HL-60/S4 (cell line): ENCODE results near the gene C14orf132.

Source experiments
- in situ Hi-C: fragments of 300-500 bp; cut with MboI; formaldehyde crosslinking; loops from 2 replicates; pipeline ENCODE4 v1.14.3; 2022; ENCODE audit warnings: low sequenced_read_pairs

The C14orf132 gene

DNA sequence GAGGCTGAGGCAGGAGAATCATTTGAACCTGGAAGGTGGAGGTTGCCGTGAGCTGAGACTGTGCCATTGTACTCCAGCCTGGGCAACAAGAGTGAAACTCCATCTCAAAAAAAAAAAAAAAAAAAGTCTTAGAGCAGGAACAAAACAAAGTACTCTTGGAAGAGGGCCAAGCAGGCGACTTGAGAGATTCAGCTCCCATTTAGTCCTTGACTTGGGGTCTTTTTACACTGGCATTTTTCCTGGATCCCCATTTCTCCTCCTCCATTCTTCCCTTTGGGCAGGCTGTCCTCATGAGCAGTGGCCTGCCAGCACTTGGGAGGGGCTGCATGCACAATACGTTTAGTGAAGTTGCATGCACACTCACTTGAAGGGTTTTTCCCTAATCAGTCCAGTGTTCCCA lies 72.9 kb downstream of the C14orf132 start:
- in situ Hi-C loops, result loop anchor here (25.0 kb wide), 1 partner anchor 325 kb away; no protein-coding TSS in a partner anchor

DNA sequence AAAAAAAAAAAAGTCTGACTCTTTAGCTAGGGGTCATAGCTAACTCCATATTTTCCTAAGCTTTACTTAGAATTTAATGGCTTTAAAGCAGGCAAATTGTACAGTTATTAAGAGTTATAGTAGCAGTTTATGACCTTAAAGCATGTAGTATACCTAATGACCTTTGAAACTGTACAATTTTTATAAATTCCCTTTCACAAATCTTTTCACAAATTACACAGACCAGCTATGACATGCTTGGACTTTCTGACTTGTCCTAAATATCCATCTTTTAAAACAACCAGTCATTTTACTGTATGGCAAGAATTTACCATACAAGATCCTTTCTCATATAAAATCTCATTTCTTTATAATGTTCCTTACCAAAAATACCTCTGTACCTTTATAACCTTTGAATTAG lies 74.8 kb downstream of the C14orf132 start:
- in situ Hi-C loops, result loop anchor here (25.0 kb wide), 1 partner anchor 323 kb away; no protein-coding TSS in a partner anchor

DNA sequence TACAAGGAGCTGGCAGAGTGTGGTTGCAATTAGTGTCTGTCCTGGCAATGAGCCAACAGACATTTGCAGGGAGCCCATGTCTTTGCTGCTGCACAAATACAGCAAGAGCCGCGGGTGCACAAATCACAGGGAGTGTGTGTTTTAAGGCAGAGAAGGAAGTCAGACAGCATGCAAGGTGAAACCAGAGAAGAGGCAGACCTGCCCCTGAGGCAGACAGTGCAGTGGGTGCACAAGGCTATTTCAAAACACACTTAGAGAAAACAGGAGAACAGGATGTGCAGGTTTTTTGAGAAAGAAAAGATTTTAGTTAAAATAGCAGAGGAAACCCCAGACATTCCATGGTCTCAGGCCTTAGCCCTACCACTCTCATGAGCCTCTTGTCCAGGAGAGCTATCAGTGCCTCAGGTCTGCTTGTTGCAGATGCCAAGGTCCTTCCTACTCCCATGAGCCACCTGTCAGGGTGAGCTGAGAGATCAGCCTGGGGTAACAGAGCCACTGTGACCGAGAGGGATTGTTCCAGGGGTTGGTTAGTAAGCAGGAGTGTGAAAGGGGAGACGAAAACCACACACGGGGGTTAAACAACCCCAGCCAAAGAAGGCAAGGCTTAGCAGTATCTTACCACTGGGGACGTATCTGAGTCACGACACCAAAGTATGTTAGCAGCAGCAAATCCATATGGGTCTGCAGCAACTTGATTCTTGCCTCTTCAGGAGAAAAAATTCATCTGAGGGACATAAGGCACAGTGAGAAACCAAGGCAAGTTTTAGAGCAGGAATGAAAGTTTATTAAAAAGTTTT lies 78.1 kb downstream of the C14orf132 start:
- in situ Hi-C loops, result loop anchor here (25.0 kb wide), 1 partner anchor 320 kb away; no protein-coding TSS in a partner anchor

DNA sequence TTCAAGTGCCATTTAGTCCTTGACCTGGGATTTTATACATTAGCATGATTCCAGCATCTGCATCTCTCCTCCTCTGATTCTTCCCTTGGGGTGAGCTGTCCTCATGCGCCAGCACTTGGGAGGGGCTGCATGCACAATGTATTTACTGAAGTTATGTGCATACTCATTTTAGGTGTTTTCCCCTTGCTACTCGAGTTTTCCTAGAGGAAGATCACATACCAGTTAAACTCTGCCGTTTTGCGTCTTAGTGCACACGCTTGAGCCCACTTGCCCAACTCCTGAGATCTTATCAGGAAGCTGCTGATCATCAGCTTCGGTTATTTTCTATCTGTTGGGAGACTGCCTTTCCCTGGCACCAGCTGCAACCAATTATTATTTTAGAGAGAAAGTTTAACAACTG lies 78.8 kb downstream of the C14orf132 start:
- in situ Hi-C loops, result loop anchor here (25.0 kb wide), 1 partner anchor 319 kb away; no protein-coding TSS in a partner anchor

DNA sequence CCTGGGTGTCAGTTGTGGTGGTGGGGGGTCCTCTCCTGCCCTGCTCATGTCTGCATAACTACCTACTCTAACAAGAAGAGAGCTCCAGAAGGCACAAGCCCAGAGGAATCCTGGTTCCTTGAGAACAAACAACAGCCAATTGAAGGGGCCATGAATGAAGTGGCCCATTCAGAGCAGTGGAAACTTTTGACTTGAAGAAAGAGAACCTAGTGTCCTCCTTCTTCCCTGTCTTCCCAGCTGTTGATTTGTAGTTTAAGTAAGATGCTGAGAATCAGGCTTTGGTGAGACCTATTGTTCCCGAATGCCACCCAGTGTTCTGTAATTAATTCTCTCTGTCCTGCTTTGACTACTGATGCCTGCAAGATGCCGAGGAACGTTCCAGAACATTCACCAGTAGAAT lies 79.2 kb downstream of the C14orf132 start:
- in situ Hi-C loops, result loop anchor here (25.0 kb wide), 1 partner anchor 319 kb away; no protein-coding TSS in a partner anchor

DNA sequence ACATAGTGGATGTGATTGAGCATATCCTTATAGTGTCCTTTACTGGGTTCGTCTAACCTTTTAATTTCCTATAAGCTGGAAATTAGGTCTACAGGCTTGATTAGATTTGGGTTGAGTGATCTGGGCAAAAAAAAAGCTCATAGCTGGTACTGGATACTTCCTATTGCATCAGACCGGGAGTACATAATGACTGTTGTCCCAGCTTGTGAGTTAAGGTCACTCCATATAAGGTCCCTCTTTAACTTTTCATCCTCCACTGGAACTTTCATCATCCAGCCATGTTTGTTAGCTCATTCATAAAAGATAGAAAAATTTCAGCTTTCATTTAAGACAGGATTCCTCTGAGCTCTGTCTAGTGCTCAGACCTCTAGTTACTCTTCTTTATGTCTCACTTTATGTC lies 80.8 kb downstream of the C14orf132 start:
- in situ Hi-C loops, result loop anchor here (25.0 kb wide), 1 partner anchor 317 kb away; no protein-coding TSS in a partner anchor

DNA sequence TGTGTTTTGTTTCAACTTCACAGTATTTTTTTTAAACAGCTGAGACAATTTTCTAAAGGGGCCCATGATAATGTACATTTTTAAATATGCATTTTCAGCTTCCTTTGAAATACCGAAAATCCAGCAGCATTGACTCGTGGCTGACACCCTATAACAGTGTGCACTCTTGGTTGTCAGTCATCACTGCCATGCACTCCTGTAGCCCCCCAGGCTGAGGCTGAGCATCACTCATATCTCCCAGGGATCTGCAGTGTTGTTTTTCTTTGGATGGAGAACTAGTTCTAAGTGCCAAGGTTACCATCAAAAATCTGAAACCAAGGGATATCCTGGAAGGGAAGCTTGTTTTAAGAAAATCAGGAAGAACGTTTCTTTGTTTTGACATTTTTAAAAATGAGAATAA lies 81.2 kb downstream of the C14orf132 start:
- in situ Hi-C loops, result loop anchor here (25.0 kb wide), 1 partner anchor 317 kb away; no protein-coding TSS in a partner anchor

DNA sequence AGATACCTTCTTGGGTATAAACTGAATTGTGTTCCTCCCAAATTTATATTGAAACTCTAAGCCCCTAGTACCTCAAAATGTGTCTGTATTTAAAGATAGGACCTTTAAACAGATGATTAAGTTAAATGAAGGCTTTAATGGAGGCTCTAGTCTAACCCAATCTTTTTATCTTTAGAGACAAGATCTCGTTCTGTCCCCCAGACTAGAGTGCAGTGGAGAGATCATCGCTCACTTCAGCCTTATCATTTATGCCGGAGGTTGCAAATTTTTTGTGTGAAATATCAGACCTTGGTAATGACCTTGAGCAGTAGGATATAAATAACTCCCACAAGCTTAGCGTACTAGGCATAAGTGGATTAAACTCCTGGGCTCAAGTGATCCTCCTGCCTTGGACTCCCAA lies 81.8 kb downstream of the C14orf132 start:
- in situ Hi-C loops, result loop anchor here (25.0 kb wide), 1 partner anchor 316 kb away; no protein-coding TSS in a partner anchor

DNA sequence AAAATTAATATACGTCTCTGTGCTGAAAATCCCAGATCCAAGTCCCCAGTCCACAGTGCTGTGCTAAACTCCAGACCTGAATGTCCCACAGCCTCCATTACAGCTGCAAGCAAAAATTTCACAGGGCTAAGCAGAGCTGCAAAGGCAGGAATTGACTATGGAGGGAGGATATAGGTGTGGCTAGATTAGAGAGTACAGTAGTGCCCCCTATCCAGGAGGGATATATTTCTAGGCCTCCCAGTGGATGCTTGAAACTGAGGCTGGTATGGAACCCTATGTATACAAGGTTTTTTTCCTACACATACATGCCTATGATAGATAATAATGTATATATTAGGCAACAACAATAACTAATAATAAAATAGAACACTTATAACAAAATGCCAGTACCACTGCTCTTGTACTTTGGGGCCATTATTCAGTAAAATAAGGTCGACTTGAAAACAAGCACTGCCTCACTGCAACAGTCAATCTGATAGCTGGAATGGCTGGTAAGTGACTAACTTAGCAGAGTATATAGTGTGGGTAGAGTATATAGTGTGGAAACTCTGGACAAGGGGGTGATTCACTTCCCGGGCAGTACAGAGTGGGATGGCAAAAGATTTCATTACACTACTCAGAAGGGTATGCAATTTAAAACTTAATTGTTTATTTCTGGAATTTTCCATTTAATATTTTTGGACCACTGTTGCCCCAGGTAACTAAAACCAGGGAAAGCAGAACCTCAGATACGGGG lies 82.7 kb downstream of the C14orf132 start:
- in situ Hi-C loops, result loop anchor here (25.0 kb wide), 1 partner anchor 315 kb away; no protein-coding TSS in a partner anchor

DNA sequence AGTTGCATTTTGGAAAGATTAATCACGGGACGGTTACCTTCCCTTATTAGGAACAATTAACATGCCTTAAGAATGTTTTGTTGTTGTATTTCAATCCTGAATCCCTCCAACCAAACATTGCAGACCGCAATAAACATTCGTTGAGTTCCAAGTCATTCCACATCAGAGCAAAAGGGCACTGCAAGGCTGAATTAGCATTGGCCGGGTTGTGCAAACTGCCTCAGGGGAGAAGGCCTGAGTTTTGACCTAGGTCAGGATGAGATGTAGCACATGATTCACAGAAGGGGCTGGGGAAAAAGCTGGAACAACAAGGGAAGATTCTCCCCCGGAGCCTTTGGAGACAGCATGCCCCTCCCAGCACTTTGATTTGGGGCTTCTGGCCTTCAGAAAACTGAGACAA lies 83.3 kb downstream of the C14orf132 start:
- in situ Hi-C loops, result loop anchor here (25.0 kb wide), 1 partner anchor 315 kb away; no protein-coding TSS in a partner anchor

DNA sequence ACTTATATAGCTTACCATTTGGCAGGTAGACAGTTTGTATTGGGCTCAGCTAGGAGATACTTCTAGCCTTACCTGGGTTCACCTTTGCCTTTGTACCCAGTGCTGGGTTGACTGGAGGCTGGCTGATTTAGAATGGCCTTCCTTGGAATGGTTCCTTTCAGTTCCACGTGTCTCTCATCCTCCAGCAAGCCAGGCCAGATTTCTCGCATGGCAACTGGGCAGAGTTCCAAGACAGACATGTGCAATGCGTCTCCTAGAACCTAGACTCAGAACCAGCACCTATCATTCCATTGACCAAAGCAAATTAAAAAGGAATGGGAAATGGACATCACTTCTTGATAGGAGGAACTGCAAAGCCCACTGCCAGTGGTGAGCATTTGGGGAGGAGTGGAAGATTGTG lies 86.4 kb downstream of the C14orf132 start:
- in situ Hi-C loops, result no loop called here

DNA sequence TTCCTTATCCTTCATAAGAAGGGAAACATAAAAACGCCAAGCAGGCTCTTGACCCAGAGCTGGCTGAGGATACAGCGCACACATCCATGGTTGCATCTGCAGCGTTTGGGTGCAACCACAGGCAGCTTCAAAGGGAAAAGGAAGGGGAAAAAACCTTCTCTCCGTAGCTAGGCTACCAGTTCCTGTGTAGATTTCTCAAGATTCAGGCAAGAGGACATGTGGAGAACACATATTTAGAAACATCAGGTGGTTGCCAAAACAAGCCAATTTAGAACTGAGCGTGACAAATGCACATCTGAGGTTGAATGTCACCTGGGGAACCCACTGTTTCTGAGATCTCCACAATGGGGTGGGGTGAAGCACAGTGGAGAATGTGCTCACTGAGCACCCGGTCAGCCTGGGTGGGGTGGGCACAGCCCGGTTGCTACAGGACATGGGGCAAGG lies 87.2 kb downstream of the C14orf132 start:
- in situ Hi-C loops, result no loop called here

DNA sequence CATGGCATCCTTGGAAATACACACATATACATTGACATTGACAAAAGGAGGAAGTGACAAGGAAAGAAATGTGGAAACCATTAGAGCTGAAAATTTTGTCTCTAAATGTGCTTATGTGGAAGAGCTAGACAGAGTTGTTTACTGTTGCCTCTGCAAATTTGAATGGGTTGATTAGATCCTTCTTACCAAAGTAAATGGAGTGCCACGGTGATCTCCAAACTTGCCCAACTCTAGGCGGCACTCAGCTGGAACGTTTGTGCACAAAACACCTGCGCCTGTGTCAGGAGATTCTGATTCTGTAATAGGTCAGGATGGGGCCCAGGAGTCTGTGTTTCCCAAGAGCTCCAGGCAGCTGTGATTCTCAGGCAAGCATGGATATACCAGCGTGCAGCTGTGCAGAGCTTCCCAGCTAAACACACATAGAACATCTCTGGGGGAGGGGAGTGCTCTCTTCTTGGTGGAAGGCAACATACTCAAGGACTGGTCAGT lies 87.7 kb downstream of the C14orf132 start:
- in situ Hi-C loops, result no loop called here

DNA sequence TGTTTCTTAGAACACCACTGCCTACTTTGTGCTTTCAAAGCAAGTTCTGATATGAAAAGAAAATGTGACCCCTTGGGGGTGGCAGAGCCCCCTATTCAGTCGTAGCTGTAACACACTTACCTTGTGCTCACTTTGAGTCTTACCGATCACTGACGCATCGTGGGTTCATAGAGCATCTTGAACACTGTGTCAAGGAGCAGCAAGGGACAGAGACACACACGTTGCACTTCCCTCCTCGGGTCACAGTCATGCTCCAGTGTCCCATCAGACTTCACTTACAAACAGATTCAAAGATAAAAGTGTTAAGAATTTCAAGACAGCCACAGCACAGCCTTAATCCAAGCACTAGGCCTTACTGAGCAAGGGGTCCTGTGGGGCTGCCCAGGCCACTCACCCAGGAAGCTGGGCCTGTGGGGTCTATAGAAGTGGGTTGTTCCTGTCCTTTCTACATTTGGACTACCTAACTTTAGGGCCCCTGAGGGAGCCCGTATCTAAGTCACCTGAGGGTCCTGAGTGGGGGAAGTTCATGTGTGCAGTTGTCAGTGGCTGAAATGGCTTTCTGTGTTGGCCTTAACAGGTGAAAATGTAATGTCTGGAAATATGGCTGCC lies 90.1 kb downstream of the C14orf132 start:
- in situ Hi-C loops, result no loop called here

DNA sequence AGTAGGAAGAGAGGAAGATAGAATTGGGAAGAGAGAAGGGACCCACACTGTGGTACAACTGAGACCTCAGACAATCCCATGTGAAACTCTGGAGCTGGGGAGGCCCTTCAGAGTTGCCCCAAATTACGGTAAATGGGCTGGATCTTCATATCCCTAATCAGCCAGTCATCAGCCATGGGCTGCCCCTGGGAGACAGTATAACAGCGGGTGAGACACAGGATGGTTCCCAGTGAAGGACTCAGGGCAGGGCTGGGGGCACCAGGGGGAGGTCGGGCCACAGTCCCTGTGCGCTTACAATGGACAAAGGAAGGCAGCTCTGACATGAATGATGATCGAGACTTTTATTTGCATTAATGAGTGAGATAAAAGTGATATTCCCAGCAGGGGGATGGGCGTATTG lies 91.2 kb downstream of the C14orf132 start:
- in situ Hi-C loops, result no loop called here

DNA sequence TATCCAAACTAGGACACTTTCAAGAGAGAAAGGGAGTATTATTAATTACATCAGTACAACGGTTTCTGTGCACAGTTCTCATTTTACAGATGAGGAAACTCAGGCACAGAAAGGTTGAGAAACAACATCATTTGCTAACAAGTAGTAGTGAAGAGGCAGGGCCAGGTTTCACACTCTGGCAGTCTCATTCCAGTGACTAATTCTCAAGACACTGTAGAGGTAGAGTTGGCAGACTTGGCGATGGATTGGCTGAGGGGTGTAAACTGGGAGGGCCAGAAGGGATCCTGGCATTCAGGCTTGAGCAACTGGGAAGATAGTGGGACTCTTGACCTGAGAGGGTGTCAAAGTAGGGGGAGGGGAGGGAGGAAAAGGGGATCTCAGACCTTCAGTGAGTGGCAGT lies 91.7 kb downstream of the C14orf132 start:
- in situ Hi-C loops, result no loop called here

DNA sequence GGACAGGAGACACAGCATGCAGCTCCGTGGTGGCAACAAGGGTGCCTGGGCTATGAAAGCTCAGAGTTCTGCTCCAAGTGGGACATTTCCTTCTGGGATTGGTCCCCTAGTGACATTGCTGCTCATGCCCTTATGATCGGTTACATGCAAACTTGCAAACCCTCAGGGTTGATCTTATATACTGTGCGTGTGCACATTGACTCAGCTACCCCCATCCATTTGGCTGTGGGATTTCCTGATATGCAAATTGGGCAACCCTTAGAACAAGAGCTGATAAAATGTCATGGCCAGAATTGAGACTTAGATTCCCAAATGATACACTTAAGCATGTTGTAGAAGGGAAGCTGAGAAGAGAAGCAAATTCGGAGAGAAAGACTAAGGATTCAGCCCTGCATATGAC lies 92.7 kb downstream of the C14orf132 start:
- in situ Hi-C loops, result no loop called here

DNA sequence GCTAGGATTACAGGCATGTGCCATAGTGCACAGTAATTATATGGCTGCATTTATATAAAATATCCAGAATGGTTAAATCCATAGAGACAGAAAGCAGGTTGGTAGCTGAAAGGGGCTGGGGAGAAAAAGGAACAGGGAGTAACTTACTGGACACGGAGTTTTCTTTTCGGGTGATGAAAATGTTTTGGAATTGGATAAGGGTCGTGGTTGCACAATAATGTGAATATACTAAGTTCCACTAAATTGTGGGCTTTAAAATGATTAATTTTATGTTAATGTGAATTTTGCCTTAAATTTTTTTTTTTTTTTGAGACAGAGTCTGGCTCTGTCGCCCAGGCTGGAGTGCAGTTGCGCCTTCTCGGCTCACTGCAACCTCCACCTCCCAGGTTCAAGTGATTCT lies 95.3 kb downstream of the C14orf132 start:
- in situ Hi-C loops, result no loop called here

DNA sequence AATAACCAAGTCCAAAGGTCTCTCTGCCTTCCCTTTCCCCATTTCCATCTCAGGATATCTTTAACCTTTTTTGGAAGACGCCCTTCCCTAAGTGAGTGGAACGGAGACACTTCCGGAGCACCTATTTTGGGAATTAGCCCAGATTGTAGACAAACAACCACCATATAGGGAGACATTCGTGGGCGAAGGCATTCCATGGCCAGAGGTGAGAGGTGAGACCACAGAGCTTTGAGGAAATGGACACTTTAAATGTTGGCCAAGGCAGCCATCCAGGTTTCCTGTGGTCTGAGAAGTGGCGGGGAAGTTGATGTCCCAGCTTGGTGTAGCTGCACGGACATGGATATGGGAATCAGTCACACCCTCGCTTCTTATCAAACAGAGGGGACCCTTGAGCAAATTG lies 96.1 kb downstream of the C14orf132 start:
- in situ Hi-C loops, result no loop called here

DNA sequence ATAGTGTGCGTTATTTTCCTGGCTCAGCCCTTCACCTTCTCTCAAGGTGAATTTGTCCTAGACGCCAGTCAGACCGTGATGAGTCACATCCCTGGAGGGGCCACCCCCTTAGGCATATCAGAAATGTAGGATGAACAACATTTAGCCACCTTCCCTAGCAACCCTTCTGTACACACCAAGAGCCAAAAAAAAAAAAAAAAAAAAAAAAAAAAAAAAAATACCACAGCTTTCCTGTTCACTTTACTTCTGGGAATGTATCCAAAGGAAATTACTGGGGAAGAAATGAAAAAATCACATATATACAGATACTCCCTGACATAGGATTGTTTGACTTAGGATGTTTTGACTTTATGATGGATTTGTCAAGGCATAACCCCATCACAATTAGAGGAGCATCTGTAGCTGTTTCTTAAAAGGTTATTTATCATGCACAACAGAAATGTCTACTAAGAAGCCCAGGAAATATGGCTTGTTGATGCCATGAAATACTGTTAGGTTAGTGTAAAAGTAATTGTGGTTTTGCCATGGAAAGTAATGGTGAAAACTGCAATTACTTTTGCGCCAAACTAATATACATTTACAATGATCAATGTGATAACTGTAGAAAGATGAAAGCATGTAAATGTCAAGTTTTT lies 97.3 kb downstream of the C14orf132 start:
- in situ Hi-C loops, result no loop called here
